Panc1 (cell line): ENCODE data around the gene TANK.

ENCODE experiments used
- CTCF ChIP-seq: fragments of 450-650 bp; IDR thresholded peaks from 2 replicates; pipeline ENCODE4 v1.5.1; 2017; ENCODE audit warnings: mild to moderate bottlenecking
- REST ChIP-seq, 2 experiments: IDR thresholded peaks; 2 replicates each; pipeline ENCODE4 v1.6.1; 2011 to 2012; ENCODE audit warnings: low read depth in 2 of 2, control low read depth in 1 of 2, low read length in 1 of 2, mild to moderate bottlenecking in 1 of 2, moderate library complexity in 1 of 2; ENCODE audit not compliant: insufficient read depth in 1 of 2

- no peak for TF ChIP-seq CTCF
- TF ChIP-seq REST (IDR thresholded peaks at IDR 0.05; ENCODE audit: insufficient read depth in 1 of 2, low read depth in 2 of 2, low read length in 1 of 2) = no peak
These were observed 46.3 kb downstream of the TANK start for GRCh38 chr2:161206471-161207032.
